GM23338 (cell line): ENCODE measurements around the gene HIVEP3.

Source experiments
- CREB1 ChIP-seq: fragments of 250-450 bp; sonication (Bioruptor Pico); IDR thresholded peaks from 2 replicates; pipeline ENCODE4 v1.5.0; 2020; ENCODE audit warnings: low read depth, mild to moderate bottlenecking, moderate library complexity
- EZH2 ChIP-seq: fragments of 200-600 bp; sonication (generic); IDR thresholded peaks from one replicate; pipeline ENCODE4 v1.8.0; 2017; ENCODE audit warnings: antibody characterized with exemption, mild to moderate bottlenecking, low read depth; ENCODE audit not compliant: unreplicated experiment
- EZH2phosphoT487 ChIP-seq: fragments of 200-600 bp; sonication (generic); IDR thresholded peaks from one replicate; pipeline ENCODE4 v1.8.1; 2018; ENCODE audit warnings: antibody characterized with exemption; ENCODE audit not compliant: unreplicated experiment
- JUNB ChIP-seq: IDR thresholded peaks from one replicate; pipeline ENCODE4 v1.6.1; 2016; ENCODE audit warnings: antibody characterized with exemption; ENCODE audit not compliant: unreplicated experiment
- POLR2AphosphoS5 ChIP-seq: IDR thresholded peaks from 2 replicates; pipeline ENCODE4 v1.6.1; 2016; ENCODE audit warnings: antibody characterized with exemption, low read depth
- STAT1 ChIP-seq: IDR thresholded peaks from one replicate; pipeline ENCODE4 v1.6.1; 2016; ENCODE audit warnings: antibody characterized with exemption; ENCODE audit not compliant: unreplicated experiment
- ZNF331 ChIP-seq: fragments of 250-450 bp; sonication (Bioruptor Pico); IDR thresholded peaks from 2 replicates; pipeline ENCODE4 v1.5.0; 2020; ENCODE audit warnings: low read depth, mild to moderate bottlenecking, moderate library complexity
- TF ChIP-seq, protein P1 (sequence below), 2 experiments: fragments of 200-600 bp in 1 of 2; sonication (generic) in 1 of 2; conservative IDR thresholded peaks; 2 replicates each; pipeline versions ENCODE4 v1.5.1 to v1.6.1; 2016 to 2017; ENCODE audit warnings: antibody characterized with exemption in 2 of 2, low read depth in 2 of 2, mild to moderate bottlenecking in 2 of 2, moderate library complexity in 1 of 2
- TF ChIP-seq, protein P2 (sequence below): IDR thresholded peaks from one replicate; pipeline ENCODE4 v1.6.1; 2018; ENCODE audit warnings: antibody characterized with exemption; ENCODE audit not compliant: unreplicated experiment
- TF ChIP-seq, protein P3 (sequence below): fragments of 250-450 bp; sonication (Bioruptor Pico); IDR thresholded peaks from 2 replicates; pipeline ENCODE4 v1.5.0; 2020; ENCODE audit warnings: mild to moderate bottlenecking, moderate library complexity

DNA sequence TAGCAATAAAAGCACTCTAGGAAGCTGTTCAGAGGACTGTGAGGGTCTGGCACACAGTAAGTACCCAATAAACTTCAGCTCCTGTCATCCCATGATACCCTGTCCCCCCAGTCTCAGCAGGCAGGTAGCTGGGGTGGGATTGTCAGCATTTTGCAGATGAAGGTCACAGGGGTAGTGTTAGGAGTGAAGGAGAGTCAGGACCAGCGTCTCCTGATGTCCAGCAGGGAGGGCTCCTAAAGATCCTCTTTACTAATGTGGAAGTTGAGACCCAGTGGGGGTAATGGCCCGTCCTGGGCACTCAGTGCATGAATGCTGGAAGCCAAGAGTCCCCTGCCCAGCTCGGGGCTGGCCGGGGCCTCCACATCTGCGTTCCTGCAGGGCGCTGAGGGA lies 402.9 kb downstream of the HIVEP3 start:
- TF ChIP-seq, protein P1, sequence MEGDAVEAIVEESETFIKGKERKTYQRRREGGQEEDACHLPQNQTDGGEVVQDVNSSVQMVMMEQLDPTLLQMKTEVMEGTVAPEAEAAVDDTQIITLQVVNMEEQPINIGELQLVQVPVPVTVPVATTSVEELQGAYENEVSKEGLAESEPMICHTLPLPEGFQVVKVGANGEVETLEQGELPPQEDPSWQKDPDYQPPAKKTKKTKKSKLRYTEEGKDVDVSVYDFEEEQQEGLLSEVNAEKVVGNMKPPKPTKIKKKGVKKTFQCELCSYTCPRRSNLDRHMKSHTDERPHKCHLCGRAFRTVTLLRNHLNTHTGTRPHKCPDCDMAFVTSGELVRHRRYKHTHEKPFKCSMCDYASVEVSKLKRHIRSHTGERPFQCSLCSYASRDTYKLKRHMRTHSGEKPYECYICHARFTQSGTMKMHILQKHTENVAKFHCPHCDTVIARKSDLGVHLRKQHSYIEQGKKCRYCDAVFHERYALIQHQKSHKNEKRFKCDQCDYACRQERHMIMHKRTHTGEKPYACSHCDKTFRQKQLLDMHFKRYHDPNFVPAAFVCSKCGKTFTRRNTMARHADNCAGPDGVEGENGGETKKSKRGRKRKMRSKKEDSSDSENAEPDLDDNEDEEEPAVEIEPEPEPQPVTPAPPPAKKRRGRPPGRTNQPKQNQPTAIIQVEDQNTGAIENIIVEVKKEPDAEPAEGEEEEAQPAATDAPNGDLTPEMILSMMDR (conservative IDR thresholded peaks at IDR 0.05; ENCODE audit: low read depth in 2 of 2) = no peak
- TF ChIP-seq, protein P2, sequence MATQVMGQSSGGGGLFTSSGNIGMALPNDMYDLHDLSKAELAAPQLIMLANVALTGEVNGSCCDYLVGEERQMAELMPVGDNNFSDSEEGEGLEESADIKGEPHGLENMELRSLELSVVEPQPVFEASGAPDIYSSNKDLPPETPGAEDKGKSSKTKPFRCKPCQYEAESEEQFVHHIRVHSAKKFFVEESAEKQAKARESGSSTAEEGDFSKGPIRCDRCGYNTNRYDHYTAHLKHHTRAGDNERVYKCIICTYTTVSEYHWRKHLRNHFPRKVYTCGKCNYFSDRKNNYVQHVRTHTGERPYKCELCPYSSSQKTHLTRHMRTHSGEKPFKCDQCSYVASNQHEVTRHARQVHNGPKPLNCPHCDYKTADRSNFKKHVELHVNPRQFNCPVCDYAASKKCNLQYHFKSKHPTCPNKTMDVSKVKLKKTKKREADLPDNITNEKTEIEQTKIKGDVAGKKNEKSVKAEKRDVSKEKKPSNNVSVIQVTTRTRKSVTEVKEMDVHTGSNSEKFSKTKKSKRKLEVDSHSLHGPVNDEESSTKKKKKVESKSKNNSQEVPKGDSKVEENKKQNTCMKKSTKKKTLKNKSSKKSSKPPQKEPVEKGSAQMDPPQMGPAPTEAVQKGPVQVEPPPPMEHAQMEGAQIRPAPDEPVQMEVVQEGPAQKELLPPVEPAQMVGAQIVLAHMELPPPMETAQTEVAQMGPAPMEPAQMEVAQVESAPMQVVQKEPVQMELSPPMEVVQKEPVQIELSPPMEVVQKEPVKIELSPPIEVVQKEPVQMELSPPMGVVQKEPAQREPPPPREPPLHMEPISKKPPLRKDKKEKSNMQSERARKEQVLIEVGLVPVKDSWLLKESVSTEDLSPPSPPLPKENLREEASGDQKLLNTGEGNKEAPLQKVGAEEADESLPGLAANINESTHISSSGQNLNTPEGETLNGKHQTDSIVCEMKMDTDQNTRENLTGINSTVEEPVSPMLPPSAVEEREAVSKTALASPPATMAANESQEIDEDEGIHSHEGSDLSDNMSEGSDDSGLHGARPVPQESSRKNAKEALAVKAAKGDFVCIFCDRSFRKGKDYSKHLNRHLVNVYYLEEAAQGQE = no peak
- TF ChIP-seq EZH2phosphoT487 = no peak
- no peak for TF ChIP-seq EZH2
- TF ChIP-seq CREB1 (CRISPR knock-in tag) = no peak
- no peak for TF ChIP-seq ZNF331
- TF ChIP-seq, protein P3, sequence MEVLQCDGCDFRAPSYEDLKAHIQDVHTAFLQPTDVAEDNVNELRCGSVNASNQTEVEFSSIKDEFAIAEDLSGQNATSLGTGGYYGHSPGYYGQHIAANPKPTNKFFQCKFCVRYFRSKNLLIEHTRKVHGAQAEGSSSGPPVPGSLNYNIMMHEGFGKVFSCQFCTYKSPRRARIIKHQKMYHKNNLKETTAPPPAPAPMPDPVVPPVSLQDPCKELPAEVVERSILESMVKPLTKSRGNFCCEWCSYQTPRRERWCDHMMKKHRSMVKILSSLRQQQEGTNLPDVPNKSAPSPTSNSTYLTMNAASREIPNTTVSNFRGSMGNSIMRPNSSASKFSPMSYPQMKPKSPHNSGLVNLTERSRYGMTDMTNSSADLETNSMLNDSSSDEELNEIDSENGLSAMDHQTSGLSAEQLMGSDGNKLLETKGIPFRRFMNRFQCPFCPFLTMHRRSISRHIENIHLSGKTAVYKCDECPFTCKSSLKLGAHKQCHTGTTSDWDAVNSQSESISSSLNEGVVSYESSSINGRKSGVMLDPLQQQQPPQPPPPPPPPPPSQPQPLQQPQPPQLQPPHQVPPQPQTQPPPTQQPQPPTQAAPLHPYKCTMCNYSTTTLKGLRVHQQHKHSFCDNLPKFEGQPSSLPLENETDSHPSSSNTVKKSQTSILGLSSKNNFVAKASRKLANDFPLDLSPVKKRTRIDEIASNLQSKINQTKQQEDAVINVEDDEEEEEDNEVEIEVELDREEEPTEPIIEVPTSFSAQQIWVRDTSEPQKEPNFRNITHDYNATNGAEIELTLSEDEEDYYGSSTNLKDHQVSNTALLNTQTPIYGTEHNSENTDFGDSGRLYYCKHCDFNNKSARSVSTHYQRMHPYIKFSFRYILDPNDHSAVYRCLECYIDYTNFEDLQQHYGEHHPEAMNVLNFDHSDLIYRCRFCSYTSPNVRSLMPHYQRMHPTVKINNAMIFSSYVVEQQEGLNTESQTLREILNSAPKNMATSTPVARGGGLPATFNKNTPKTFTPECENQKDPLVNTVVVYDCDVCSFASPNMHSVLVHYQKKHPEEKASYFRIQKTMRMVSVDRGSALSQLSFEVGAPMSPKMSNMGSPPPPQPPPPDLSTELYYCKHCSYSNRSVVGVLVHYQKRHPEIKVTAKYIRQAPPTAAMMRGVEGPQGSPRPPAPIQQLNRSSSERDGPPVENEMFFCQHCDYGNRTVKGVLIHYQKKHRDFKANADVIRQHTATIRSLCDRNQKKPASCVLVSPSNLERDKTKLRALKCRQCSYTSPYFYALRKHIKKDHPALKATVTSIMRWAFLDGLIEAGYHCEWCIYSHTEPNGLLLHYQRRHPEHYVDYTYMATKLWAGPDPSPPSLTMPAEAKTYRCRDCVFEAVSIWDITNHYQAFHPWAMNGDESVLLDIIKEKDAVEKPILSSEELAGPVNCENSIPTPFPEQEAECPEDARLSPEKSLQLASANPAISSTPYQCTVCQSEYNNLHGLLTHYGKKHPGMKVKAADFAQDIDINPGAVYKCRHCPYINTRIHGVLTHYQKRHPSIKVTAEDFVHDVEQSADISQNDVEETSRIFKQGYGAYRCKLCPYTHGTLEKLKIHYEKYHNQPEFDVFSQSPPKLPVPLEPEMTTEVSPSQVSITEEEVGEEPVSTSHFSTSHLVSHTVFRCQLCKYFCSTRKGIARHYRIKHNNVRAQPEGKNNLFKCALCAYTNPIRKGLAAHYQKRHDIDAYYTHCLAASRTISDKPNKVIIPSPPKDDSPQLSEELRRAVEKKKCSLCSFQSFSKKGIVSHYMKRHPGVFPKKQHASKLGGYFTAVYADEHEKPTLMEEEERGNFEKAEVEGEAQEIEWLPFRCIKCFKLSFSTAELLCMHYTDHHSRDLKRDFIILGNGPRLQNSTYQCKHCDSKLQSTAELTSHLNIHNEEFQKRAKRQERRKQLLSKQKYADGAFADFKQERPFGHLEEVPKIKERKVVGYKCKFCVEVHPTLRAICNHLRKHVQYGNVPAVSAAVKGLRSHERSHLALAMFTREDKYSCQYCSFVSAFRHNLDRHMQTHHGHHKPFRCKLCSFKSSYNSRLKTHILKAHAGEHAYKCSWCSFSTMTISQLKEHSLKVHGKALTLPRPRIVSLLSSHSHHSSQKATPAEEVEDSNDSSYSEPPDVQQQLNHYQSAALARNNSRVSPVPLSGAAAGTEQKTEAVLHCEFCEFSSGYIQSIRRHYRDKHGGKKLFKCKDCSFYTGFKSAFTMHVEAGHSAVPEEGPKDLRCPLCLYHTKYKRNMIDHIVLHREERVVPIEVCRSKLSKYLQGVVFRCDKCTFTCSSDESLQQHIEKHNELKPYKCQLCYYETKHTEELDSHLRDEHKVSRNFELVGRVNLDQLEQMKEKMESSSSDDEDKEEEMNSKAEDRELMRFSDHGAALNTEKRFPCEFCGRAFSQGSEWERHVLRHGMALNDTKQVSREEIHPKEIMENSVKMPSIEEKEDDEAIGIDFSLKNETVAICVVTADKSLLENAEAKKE (CRISPR knock-in tag) = no peak
- no peak for TF ChIP-seq STAT1
- TF ChIP-seq JUNB = no peak
- no peak for TF ChIP-seq POLR2AphosphoS5
